HG03103 (cell line): ENCODE results near the gene NAV2.

Experiments
- ATAC-seq: cut with Tn5 transposase; IDR thresholded peaks from one replicate; pipeline ENCODE4 v1.9.1; 2021; ENCODE audit warnings: low read depth; ENCODE audit not compliant: unreplicated experiment

The NAV2 gene

DNA sequence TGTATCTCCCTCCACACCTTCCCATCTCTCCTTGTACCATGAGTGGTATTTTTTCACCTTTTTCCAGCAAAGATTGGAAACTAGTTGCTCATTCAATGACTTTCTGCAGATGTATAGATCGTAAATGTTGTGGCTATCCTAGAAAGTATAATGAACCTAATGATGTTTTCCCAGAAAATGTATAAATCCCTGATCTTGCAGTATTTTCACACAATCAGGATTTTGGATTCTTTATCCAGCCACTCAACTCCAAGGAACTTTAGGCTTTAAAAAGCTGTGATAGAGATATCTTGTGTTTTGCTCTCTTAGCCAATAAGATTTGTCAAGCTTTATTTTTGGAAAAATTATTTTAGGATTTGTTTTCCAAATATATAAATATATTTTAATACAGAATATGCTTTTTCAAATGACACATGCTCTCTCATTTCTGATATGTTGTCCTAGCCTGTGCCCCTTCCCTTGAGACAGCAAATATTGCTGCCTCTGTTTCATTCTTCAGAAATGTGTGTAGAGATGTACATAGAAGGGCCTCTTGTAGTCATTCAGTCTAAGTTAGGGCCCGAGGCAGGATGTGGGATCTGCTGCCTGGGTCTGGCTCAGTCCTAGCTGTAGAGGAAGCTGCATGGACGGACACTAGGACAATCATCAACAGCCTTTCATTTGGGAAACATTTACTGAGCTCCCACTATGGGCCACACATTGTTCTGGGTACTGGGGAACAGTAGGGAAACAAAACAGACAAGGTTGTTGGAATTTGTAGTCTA lies 62.4 kb downstream of the NAV2 start:
- ATAC-seq: no peak

DNA sequence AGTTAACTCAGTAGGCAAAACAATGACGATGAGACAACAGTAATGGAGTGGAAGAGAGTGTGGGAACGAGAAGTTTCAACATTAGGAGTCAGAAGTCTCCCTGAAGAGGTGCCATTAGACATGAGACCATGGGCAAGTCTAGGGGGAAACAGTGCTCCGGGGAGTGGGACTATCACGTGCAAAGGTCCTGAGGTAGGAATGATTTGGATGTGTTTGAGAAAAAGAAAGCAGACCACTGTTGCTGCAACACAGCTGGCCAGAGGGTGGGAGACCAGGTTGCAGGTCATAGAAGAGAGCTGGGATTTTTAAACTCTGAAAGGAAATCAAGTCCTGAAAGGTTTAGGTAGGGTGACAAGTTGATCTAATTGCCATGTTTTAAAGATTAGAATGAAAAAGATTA lies 63.0 kb downstream of the NAV2 start:
- ATAC-seq: no peak

DNA sequence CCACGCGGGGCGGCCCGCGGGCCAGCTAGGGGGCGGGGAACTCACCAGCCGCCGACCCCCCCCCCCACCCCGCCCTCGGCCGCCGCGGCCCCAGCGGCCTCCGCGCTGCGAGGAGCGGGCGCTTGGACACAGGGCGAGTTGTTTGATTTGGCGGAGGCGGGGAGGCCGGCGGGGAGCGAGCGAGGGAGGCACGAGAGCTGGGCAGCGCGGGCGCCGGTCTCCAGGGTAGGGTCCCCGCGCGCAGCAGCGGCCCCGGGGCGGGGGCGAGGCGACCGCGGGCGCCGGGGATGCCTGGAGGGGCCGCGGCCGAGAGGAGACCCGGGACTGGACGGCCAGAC lies 64.4 kb downstream of the NAV2 start:
- no peak for ATAC-seq

DNA sequence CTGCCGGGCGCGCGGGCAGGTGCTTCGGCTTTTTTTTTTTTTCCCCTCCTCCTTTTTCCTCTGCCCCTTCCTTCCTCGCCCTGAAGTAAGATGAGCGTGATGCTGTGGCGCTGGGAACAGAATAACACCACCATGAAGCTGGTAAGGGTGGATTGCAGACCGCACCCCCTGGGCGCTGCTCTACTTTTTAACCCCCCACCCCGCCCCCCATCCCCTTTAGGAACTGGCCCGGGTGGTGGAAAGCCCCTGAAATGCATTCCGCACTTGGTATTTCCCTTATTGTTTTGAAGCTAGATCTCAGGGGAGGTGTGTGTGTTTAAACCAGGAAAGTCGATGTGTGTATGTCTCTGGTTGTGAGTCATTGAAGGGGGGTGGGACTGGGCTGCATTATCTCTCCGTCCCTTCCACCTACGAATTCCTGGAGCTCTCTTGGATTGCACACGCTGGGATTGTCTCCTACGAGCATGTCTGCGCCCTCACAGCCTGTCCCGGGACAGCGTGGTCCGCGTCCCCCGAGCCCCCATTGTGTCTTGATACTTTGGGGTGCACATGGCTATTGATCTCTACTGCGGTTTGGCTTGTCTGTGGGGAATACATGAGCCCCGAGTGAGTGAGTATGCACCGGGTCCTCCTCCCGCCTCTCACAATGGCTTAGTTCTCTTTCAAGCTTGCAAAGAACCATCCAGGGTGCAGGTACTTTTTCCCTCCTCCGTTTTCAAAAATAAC lies 64.9 kb downstream of the NAV2 start:
- ATAC-seq: peak; percentile 62

DNA sequence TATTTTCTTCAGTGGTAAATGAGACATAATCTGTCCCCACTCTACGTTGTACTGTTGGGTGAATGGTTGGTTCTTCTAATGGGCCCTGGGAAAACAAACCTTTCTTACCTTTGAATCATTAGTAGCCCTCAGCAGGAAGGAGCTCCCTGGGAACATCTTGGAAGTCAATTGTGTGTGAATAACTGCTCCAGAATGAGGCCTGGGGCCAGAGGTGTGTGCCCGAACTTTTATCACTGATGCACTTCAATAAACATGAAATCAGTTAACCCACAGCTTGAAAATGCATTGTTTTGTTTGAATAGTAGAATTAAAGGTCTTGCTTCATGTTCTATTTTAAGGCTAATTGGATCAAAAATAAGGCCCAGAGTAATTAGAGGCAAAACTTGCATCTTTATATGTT lies 67.1 kb downstream of the NAV2 start:
- ATAC-seq: no peak

DNA sequence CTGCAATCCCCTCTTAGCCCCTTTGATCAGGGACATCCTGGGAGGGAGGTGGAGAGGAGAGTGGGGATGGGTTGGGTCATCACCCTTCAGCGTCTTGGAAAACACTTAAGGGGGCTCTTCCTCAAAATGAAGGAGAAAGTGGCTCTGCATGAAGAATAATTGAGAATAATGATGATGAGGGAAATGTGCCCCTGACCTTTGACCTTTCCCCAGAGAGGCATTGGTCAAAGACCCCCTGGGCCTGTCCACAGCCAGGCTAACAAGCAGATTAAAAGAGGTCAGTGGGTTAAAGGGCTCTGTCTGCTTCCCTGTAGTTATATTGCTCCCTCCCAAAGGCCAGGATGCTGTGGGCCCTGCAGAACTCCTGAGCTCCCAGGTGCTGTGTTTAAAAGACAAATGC lies 68.7 kb downstream of the NAV2 start:
- ATAC-seq: no peak

DNA sequence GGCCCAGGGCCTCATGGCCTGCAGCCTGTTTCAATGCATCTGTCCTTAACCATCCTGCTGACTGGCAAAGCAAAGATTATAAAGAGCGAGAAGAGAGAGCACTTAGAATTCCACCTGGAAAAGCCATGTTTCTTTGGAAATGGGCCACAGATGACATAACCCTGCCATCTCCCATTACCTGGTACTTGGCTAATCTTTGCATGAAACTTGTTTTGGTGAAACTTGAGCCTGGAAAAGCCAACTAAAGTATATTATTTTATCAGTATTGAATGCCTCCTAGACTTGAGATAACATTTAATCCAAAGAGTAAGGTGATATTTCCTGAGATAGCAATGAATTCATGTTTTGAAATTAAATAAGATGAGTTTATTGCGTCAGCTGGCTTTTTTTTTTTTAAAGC lies 72.6 kb downstream of the NAV2 start:
- ATAC-seq: no peak

DNA sequence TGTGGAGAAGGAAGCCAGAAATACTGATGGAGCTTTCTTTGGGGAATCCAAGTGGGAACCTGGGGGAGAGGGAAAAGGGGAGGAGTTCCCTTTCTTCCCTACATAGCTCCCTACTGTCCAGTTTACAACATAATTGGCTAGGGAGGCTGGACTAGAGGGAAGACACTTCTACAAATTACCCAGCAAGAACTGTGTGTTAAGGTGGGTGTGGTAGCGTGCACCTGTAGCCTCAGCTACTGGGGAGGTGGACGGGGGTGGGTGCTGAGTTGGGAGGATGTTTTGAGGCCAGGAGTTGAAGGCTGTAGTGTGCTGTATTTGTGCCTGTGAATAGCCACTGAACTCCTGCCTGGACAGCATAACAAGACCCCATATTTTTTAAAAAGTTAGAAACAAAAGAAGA lies 74.0 kb downstream of the NAV2 start:
- ATAC-seq: no peak

DNA sequence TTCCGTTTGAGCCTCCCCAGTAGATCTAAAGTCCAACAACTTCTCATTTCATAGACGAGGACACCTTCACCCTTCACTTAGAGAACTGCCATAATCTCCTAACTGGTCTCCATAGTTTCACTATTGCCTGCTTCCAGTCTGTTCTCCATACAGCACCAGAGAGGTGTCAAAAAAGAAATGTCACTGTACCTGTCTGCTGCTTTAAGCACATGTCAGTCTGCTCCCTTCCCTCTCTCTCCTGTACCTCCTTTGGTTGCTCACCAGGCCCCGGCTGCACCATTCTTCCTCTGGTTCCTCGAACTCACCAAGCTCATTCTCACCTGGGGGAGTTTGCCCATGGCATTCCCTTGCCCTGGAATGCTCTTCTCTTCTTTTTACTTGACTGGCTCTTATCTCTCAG lies 75.8 kb downstream of the NAV2 start:
- no peak for ATAC-seq

DNA sequence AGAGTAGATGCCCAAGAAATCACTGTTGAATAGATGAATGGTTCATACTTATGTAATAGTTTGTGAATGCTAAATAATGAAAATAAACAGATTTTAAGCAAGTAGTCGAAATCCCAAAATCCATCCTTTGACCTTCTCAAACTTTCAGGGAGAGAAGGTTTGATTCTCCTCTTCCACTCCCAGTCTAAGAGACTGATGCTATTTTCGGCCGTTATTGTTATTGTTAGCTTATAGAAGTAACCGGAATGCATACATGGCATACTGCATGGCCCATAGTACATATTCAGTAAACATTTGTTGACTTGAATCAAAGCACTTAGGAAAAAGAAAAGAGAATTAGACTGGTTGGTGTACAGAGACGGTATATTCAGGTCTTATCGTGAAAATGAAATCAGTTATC lies 76.6 kb downstream of the NAV2 start:
- no peak for ATAC-seq

DNA sequence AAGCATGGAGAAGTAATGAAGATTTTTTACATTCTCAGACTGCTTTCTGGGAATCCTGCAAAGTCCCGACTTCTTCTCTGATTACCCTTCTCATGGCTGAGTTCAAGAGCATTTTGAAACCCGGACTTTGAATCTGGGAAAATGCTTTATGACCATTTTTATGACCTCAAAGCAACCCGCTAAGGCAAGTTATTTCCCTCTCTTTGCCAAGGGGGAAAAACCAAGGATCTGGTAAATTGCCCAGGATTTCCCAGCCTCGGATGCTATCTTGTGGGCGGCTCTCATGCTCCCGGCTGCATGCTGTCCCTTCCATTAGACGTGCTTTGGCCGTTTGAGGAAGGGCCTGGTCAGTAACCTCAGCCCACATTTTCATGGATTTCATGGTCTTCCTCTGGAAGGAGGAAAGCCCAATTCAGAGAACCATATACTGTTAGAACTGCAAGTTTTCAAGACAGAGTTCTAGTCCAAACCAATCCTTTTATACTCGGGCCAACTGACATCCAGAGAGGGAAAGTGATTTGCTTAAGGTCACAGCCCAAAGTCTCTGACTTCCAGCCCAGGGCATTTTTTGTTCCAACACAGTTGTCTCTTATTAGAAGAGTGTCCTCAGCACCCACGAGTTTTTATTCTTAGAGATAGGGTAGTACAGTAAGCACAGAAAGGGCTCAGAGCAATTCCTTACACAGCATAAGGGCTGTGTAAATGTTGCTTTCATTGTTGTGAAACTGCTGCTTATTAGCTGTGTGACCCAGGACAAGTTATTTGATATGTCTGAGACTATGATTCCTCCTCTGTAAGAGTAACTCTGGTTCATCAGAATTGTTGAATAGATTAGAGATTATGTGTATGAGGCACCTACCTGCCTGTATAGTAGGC lies 77.4 kb downstream of the NAV2 start:
- no peak for ATAC-seq

DNA sequence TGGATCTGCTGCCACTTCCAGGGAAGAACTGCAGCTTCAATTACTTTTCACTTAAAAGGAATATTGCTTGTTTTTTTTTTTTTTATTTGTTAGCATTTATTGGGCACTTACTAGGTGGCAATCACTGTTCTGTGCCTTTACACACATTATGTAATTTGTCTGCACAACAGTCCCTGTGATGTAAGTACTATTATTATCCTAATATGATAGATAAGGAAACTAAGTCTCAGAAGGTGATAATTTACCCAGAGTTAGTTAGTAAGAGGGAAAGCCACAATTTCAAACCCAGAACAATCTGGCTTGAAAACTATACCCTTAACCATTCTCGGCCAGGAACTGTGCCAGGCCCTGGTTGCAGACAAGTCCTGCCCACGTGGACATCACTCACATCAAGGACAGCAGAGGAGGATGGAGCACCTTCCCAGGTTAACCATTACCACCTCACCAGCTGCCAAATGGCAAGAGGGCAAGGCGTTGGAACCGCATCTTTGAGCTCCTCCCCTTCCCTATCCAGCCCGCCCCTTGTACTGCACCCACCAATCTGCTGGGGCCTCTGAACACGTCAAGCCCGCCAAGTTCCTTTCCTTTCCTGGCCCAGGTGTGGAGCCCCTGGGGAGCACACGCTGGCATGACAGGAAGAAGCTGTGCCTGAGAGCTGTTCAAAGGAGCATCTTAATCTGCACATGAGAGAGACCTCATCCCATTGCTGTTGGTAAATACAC lies 78.4 kb downstream of the NAV2 start:
- peak; percentile 54 for ATAC-seq

DNA sequence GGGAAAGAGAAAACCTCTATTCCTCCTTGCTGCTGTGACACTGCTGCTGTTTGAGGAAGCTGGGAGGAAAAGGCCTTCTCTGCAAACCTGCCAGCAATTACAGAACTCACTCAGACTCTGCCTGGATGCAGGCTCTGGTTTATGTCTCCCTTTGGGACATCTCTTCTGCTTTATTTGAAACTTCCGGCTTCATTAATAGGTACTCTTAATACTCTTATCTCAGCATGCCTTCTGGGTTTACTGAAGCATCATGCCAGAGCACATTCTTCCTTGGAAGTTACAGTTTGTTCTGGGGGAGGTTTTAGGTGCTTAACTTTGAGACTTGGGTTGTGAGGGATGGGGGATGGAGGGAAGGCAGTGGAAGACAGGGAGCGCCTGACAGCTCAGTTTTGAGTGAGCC lies 79.9 kb downstream of the NAV2 start:
- no peak for ATAC-seq

DNA sequence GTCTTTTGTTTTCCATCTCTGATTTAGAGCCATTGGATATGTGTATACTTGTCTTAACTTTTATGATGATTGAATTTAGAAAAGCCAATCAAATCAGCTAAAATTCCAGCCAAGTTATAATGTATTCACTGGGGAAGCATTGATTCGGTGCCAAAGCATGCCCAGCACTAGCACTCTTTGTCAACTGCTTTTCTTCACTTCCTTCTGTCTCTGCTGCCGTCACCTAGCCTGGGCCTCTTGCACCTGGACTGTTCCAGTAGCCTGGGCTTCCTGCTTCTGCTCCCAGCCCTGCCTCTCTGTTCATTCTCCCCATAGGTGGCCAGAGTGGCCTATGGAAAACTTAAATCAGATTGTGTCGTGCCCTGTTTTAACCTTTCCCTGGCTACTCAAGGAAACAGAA lies 80.7 kb downstream of the NAV2 start:
- ATAC-seq: no peak

DNA sequence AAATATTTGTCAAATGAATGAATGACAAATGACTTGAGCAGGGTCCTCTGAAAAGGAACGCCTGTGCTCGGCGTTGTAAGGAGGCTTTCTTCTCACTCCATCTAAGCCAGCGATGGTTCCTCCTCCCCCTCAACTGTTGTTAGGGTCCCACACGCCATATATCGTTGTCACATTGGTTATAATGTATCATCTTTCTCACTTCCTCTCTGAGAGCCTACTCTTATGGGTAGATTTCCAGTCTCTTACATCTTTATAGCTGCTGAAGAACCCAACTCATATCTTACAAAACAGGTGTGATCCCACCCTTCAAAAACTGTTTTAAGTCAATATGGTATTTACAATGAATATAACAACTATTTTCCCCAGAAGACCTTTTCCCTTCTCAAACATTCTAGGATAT lies 81.5 kb downstream of the NAV2 start:
- no peak for ATAC-seq

DNA sequence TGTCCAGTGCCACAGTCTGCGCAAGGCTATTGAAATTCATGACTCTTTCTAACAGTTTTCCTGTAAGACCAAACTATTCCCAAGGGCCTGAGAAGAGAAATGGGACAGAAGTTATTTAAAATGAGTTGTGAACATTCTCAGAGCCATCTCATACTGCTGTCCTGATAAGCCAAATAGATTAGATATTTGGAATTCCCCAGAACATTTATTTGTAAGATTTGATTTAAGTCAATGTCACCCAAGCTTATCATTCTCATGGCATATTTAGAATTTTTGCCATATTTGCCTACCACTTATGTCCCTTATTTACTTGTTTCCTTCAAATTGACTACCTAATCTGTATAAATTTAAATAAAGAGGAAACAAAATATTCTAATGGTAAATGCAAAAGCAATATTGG lies 82.4 kb downstream of the NAV2 start:
- no peak for ATAC-seq

DNA sequence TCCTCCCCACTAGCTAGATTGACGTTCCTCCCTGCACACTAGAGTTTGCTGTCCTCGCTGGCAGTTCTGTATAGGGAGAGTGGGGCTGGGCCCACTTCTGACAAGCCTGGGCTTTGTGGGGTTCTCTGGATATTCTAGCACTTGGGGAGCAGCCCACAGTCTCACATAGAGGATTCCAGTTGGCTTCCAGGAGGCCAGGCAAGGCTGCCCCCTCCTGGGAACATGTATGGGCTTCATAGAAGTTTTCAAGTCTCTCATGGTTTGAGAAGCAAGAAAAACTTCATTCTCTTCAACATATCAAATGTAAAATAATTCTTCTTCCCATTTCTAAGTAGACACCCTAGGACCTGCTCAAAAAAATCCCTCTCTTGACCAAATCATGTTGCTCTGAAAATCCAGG lies 87.5 kb downstream of the NAV2 start:
- ATAC-seq: no peak

DNA sequence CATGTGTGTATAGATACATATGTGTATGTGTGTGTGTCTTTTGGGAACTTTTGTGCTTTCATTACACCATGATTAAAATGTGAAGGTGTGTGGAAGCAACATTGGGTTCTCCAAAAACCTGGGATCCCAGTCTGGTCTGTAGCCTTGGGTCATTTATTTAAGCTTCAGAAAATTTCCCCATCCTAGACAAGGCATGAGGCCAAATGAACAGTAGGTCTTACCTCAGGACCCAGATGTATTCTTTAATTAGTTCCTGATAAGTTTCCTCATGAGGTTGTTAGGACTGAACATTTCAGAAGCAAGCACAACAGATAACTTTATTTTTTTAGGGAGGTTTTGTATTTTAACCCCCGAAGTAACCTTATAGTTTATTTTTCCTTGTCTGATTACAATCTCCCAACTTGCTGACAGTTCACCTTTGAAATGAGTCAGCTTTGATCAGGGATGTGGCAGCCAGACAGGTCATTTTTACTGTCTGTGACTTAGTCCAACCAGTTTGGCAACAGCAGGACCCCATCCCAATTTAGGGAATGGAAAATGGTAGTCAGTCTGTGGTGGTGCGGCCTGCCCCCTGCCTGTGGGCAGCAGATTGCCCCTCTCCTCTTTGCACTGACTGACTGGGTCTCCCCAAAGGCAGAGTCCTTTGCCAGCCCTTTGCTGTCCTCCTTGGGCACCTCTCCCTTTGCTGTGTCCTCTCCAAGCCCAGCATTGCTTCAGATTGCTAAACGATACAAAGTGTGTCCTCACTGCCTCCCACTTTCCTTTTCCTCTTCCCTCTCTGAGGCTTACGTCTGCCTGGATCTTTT lies 88.3 kb downstream of the NAV2 start:
- no peak for ATAC-seq

DNA sequence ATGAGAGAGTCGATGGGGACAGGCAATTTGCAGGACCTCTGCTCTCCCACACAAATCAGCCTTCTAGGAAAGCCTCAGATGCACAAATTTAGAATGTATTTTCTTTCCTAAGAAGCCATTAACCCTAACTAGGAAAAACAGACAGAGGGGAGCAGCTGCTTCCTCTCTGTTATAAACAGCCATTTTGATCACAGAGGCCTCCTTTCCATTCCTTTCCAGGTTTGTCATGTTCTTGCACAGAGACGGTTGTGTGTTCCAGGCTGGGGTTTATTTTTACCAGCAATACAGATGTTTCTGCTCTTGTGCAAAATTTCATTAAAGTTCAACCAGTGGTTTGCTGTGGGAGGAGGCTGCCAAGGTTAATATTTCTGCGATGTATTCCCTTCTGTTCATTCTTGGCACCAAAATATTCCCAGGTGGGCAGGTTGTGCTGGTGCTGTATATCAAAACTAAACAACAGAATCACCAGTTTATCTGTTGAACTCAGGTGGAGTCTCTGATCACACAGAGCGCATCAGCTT lies 90.2 kb downstream of the NAV2 start:
- no peak for ATAC-seq

DNA sequence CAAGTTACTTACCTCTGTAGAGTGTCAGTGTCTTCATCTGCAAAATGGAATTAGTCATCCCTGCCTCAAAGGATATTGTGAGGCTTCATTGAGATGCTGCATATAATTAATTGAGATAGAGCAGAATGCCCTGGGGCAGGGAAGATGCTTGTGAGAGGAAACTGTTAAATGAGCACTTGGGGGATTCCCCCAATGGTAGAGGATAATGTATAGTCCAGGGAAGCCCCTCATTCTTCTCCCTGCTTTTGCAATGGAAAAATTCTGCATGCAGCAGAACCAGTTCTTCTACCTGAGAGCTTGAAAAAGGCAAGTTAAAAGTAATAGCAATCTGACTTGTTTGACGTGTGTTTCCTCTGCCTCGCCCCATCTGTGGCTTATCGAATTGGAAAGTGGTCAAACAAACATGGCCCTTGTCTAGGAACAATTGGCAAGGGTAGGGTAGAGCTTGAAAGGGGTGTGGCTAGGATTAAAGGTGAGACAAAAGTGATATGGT lies 90.9 kb downstream of the NAV2 start:
- no peak for ATAC-seq
